Measurements from ENCODE around the gene SHOC2. TPM values are rescaled to one million over a fixed set of nuclear protein-coding genes. Genes with fewer than 3 reads are reported as not detected.

Gene SHOC2
- polyA plus RNA-seq, 1 donor from 2014 or later: 46.0 TPM

DNA sequence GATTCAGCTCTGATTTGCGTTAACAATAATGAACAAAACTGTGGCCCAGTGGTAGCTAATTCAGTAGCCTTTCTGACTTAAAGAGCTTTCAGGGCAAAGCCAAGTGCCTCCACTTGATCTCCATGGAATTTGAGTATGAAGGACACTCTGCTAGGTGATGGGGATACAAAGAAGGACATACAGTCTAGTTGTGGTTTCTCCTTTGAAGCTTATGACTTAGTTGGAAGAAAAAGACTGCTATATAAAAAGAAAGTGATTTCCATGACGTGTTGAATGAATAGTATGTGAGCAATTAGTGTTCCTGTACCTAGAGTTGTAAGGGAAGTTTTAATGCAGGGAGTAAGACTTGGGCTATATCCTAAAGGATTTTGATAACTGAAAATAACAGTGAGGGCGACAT lies 39.4 kb upstream of the SHOC2 start:
- no peak overlapping the region for H3K27ac ChIP-seq (ENCODE audit: low read length)
- no peaks in the 10 kb centered on the region for H3K27me3 ChIP-seq (ENCODE audit: insufficient read depth, low read depth, low read length)
- H3K4me3 ChIP-seq (ENCODE audit: low read length): no peak overlapping the region
- TF ChIP-seq, protein P1, sequence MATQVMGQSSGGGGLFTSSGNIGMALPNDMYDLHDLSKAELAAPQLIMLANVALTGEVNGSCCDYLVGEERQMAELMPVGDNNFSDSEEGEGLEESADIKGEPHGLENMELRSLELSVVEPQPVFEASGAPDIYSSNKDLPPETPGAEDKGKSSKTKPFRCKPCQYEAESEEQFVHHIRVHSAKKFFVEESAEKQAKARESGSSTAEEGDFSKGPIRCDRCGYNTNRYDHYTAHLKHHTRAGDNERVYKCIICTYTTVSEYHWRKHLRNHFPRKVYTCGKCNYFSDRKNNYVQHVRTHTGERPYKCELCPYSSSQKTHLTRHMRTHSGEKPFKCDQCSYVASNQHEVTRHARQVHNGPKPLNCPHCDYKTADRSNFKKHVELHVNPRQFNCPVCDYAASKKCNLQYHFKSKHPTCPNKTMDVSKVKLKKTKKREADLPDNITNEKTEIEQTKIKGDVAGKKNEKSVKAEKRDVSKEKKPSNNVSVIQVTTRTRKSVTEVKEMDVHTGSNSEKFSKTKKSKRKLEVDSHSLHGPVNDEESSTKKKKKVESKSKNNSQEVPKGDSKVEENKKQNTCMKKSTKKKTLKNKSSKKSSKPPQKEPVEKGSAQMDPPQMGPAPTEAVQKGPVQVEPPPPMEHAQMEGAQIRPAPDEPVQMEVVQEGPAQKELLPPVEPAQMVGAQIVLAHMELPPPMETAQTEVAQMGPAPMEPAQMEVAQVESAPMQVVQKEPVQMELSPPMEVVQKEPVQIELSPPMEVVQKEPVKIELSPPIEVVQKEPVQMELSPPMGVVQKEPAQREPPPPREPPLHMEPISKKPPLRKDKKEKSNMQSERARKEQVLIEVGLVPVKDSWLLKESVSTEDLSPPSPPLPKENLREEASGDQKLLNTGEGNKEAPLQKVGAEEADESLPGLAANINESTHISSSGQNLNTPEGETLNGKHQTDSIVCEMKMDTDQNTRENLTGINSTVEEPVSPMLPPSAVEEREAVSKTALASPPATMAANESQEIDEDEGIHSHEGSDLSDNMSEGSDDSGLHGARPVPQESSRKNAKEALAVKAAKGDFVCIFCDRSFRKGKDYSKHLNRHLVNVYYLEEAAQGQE (IDR thresholded peaks at IDR 0.05; ENCODE audit: borderline replicate concordance): no peak
- no peak for TF ChIP-seq MXI1 (conservative IDR thresholded peaks at IDR 0.05; ENCODE audit: poor library complexity, severe bottlenecking)
- no peak for TF ChIP-seq EZH2 (IDR thresholded peaks at IDR 0.05; ENCODE audit: borderline replicate concordance, insufficient read depth, low read length, poor library complexity, severe bottlenecking)
- no peak for TF ChIP-seq EP300 (conservative IDR thresholded peaks at IDR 0.05; ENCODE audit: poor library complexity, severe bottlenecking)
- no peaks in the 10 kb centered on the region for H3K36me3 ChIP-seq (ENCODE audit: insufficient read depth, low read length)
- no peak overlapping the region for H3K4me2 ChIP-seq (ENCODE audit: low read length)
- peaks cover 27% of the 10 kb centered on the region for H3K79me2 ChIP-seq (replicated peaks; ENCODE audit: insufficient read depth, low read length)
- no peak overlapping the region for H3K9ac ChIP-seq (ENCODE audit: low read length)
- no peaks in the 10 kb centered on the region for H3F3A ChIP-seq (ENCODE audit: insufficient read depth, low read length, poor library complexity, severe bottlenecking)
- no peaks in the 10 kb centered on the region for H3K9me3 ChIP-seq (ENCODE audit: low read length)
- no peaks in the 10 kb centered on the region for H3K9me2 ChIP-seq (ENCODE audit: insufficient read depth, low read length)
- H4K20me1 ChIP-seq (ENCODE audit: insufficient read depth): no peaks in the 10 kb centered on the region
- H2AFZ ChIP-seq (ENCODE audit: low read depth, low read length): no peak overlapping the region

- Histone ChIP-seq H3K4me2 (ENCODE audit: low read length) (no peak overlapping the region), H3K9me2 (ENCODE audit: insufficient read depth, low read length) (no peaks in the 10 kb centered on the region), H3K9ac (ENCODE audit: low read length) (no peak overlapping the region), H3K27ac (ENCODE audit: low read length) (no peak overlapping the region), H2AFZ (ENCODE audit: low read depth, low read length) (no peak overlapping the region), H3K36me3 (ENCODE audit: insufficient read depth, low read length) (peaks cover 2% of the 10 kb centered on the region), H3K9me3 (ENCODE audit: low read length) (no peaks in the 10 kb centered on the region), H3K79me2 (replicated peaks; ENCODE audit: insufficient read depth, low read length) (peaks cover 15% of the 10 kb centered on the region), H3K4me3 (ENCODE audit: low read length) (no peak overlapping the region), H3K27me3 (ENCODE audit: insufficient read depth, low read depth, low read length) (no peaks in the 10 kb centered on the region), H4K20me1 (ENCODE audit: insufficient read depth) (no peaks in the 10 kb centered on the region), H3F3A (ENCODE audit: insufficient read depth, low read length, poor library complexity, severe bottlenecking) (no peaks in the 10 kb centered on the region)
- TF ChIP-seq MXI1 (conservative IDR thresholded peaks at IDR 0.05; ENCODE audit: poor library complexity, severe bottlenecking): no peak
- TF ChIP-seq CTCF (IDR thresholded peaks at IDR 0.05; ENCODE audit: poor library complexity, severe bottlenecking): no peak
- TF ChIP-seq RAD21 (conservative IDR thresholded peaks at IDR 0.05): no peak
- TF ChIP-seq POLR2AphosphoS5 (IDR thresholded peaks at IDR 0.05): no peak
- TF ChIP-seq EP300 (conservative IDR thresholded peaks at IDR 0.05; ENCODE audit: poor library complexity, severe bottlenecking): no peak
- no peak for TF ChIP-seq TAF1 (IDR thresholded peaks at IDR 0.05; ENCODE audit: low read depth)
- no peak for TF ChIP-seq SMC3 (conservative IDR thresholded peaks at IDR 0.05; ENCODE audit: poor library complexity)
- TF ChIP-seq, protein P1 (IDR thresholded peaks at IDR 0.05; ENCODE audit: borderline replicate concordance): no peak
- TF ChIP-seq EZH2 (IDR thresholded peaks at IDR 0.05; ENCODE audit: borderline replicate concordance, insufficient read depth, low read length, poor library complexity, severe bottlenecking): no peak
Measured at GRCh38 chr10:110881247-110881646, 38.2 kb upstream of the SHOC2 start.
